HG03095 (cell line): ENCODE data around the gene CROCC.
"Not testable (repeated sequence)": the region's sequence is repeated elsewhere in the genome, so short reads cannot be mapped to it uniquely, and the experiment has no call there.

Experiments
- ATAC-seq: cut with Tn5 transposase; IDR thresholded peaks from one replicate; pipeline ENCODE4 v1.9.1; 2021; ENCODE audit warnings: moderate library complexity; ENCODE audit not compliant: unreplicated experiment

The CROCC gene

GRCh38 chr1:16964169-16964568 is 42.4 kb downstream of the CROCC start:
- ATAC-seq = not testable (repeated sequence)

- ATAC-seq = no peak
These were observed 43.8 kb downstream of the CROCC start for GRCh38 chr1:16965486-16966067.

- no peak for ATAC-seq
These were observed 44.6 kb downstream of the CROCC start for GRCh38 chr1:16966282-16966681.

- ATAC-seq = no peak
These were observed 45.4 kb downstream of the CROCC start for GRCh38 chr1:16967095-16967575.

GRCh38 chr1:16967962-16968361 is 46.2 kb downstream of the CROCC start:
- ATAC-seq = no peak

GRCh38 chr1:16968372-16968771 is 46.6 kb downstream of the CROCC start:
- ATAC-seq = no peak

- no peak for ATAC-seq
These were observed 47.4 kb downstream of the CROCC start for GRCh38 chr1:16969057-16969611.

GRCh38 chr1:16969651-16970050 is 47.9 kb downstream of the CROCC start:
- ATAC-seq = no peak

GRCh38 chr1:16970132-16970910 is 48.6 kb downstream of the CROCC start:
- no peak for ATAC-seq

- no peak for ATAC-seq
These were observed 49.8 kb downstream of the CROCC start for GRCh38 chr1:16971341-16972188.

- no peak for ATAC-seq
These were observed 50.6 kb downstream of the CROCC start for GRCh38 chr1:16972189-16972895.

- no peak for ATAC-seq
These were observed 51.5 kb downstream of the CROCC start for GRCh38 chr1:16973215-16973614.

GRCh38 chr1:16975211-16975610 is 53.5 kb downstream of the CROCC start:
- no peak for ATAC-seq

GRCh38 chr1:16975838-16976237 is 54.1 kb downstream of the CROCC start:
- no peak for ATAC-seq

- no peak for ATAC-seq
These were observed 55.2 kb downstream of the CROCC start for GRCh38 chr1:16976966-16977365.

GRCh38 chr1:16977377-16977776 is 55.6 kb downstream of the CROCC start:
- ATAC-seq = no peak

- no peak for ATAC-seq
These were observed 56.4 kb downstream of the CROCC start for GRCh38 chr1:16978139-16978538.

- ATAC-seq = no peak
These were observed 57.1 kb downstream of the CROCC start for GRCh38 chr1:16978567-16979474.

GRCh38 chr1:16979475-16980327 is 58.0 kb downstream of the CROCC start:
- no peak for ATAC-seq
